NCI-H2227 (cell line): ENCODE results near the gene WDR91.

Experiments used
- DNase-seq: peaks from one replicate; lab custom pipeline; 2025; ENCODE audit not compliant: unreplicated experiment; lab: John Stamatoyannopoulos, UW

Gene WDR91

GRCh38 chr7:135211179-135211945 lies at the start of gene WDR91:
WDR91 (minus strand) TSS chr7:135211526; CDS start chr7:135211502, 24 bp downstream.
- peak; percentile 96 for DNase-seq

GRCh38 chr7:135260470-135260869 lies 49.1 kb upstream of the WDR91 start:
- DNase-seq, result no peak

GRCh38 chr7:135259702-135260101 lies 48.4 kb upstream of the WDR91 start:
- no peak for DNase-seq

- no peak for DNase-seq
Measured at GRCh38 chr7:135258585-135258984, 47.3 kb upstream of the WDR91 start.

- DNase-seq, result no peak
Measured at GRCh38 chr7:135257790-135258189, 46.5 kb upstream of the WDR91 start.

GRCh38 chr7:135253851-135254771 lies 42.8 kb upstream of the WDR91 start:
- no peak for DNase-seq

GRCh38 chr7:135251496-135252391 lies 40.4 kb upstream of the WDR91 start:
- no peak for DNase-seq

- no peak for DNase-seq
Measured at GRCh38 chr7:135248546-135248945, 37.2 kb upstream of the WDR91 start.

- no peak for DNase-seq
Measured at GRCh38 chr7:135247746-135248471, 36.6 kb upstream of the WDR91 start.

- no peak for DNase-seq
Measured at GRCh38 chr7:135246191-135246825, 35.0 kb upstream of the WDR91 start.

- no peak for DNase-seq
Measured at GRCh38 chr7:135245226-135246190, 34.2 kb upstream of the WDR91 start.

GRCh38 chr7:135242096-135242684 lies 30.9 kb upstream of the WDR91 start:
- no peak for DNase-seq

GRCh38 chr7:135240441-135240840 lies 29.1 kb upstream of the WDR91 start:
- DNase-seq, result no peak

- no peak for DNase-seq
Measured at GRCh38 chr7:135239263-135239662, 27.9 kb upstream of the WDR91 start.

GRCh38 chr7:135238112-135238744 lies 26.9 kb upstream of the WDR91 start:
- no peak for DNase-seq

- no peak for DNase-seq
Measured at GRCh38 chr7:135236727-135237126, 25.4 kb upstream of the WDR91 start.

- DNase-seq, result no peak
Measured at GRCh38 chr7:135235841-135236240, 24.5 kb upstream of the WDR91 start.

GRCh38 chr7:135234727-135235126 lies 23.4 kb upstream of the WDR91 start:
- DNase-seq, result no peak
